Keratinocyte (primary cell): Measurements from ENCODE around the gene EPHA2. TPM values are rescaled to one million over a fixed set of nuclear protein-coding genes. Genes with fewer than 3 reads are reported as not detected.

Experiments
- DNase-seq: peaks from one replicate; pipeline ENCODE4 v3.0.0-alpha.2; 2011; ENCODE audit warnings: low read depth, missing footprints, low spot score
- FAIRE-seq: peaks from 2 replicates; lab custom pipeline; 2011; peaks lifted over from hg19 to GRCh38; lab: Jason Lieb, UNC
- H2AFZ ChIP-seq: 2 replicates; pipeline ENCODE4 v1.6.0; 2012; ENCODE audit warnings: low read length, control low read depth, inconsistent platforms; ENCODE audit not compliant: control insufficient read depth
- H3K27ac ChIP-seq: 2 replicates; pipeline ENCODE4 v1.5.1; 2011; ENCODE audit warnings: low read length; ENCODE audit not compliant: control insufficient read depth, insufficient read depth
- H3K27me3 ChIP-seq: 3 replicates; pipeline ENCODE4 v1.6.0; 2011; ENCODE audit warnings: low read length; ENCODE audit not compliant: control insufficient read depth, insufficient read depth; ENCODE audit errors: extremely low read depth
- H3K36me3 ChIP-seq, 2 experiments: 2 replicates in 1 of 2; 3 replicates in 1 of 2; pipeline ENCODE4 v1.5.1; 2011; ENCODE audit warnings: low read length in 2 of 2, mild to moderate bottlenecking in 1 of 2; ENCODE audit not compliant: control insufficient read depth in 2 of 2, insufficient read depth in 2 of 2; ENCODE audit errors: extremely low read depth in 1 of 2
- H3K4me1 ChIP-seq: 3 replicates; pipeline ENCODE4 v1.5.1; 2011; ENCODE audit warnings: low read length; ENCODE audit not compliant: control insufficient read depth, insufficient read depth; ENCODE audit errors: extremely low read depth
- H3K4me2 ChIP-seq: 3 replicates; pipeline ENCODE4 v1.6.0; 2011; ENCODE audit warnings: low read depth, low read length; ENCODE audit not compliant: control insufficient read depth, insufficient read depth; ENCODE audit errors: extremely low read depth
- H3K4me3 ChIP-seq, 3 experiments: fragments of 200-600 bp in 1 of 3; sonication (generic) in 1 of 3; 2 replicates in 2 of 3; 3 replicates in 1 of 3; pipeline ENCODE4 v1.5.1; 2011 to 2016; ENCODE audit warnings: low read length in 3 of 3, mild to moderate bottlenecking in 3 of 3, control low read depth in 2 of 3, inconsistent platforms in 1 of 3, low read depth in 1 of 3, mixed read lengths in 1 of 3, mixed run types in 1 of 3, moderate library complexity in 1 of 3; ENCODE audit not compliant: control insufficient read depth in 2 of 3, insufficient read depth in 2 of 3; ENCODE audit errors: extremely low read depth in 1 of 3
- H3K79me2 ChIP-seq: 2 replicates; pipeline ENCODE4 v1.6.0; 2012; ENCODE audit warnings: low read length; ENCODE audit not compliant: control insufficient read depth, insufficient read depth
- H3K9ac ChIP-seq: 3 replicates; pipeline ENCODE4 v1.6.0; 2011; ENCODE audit warnings: low read length; ENCODE audit not compliant: control insufficient read depth, insufficient read depth; ENCODE audit errors: extremely low read depth
- H3K9me1 ChIP-seq: 3 replicates; pipeline ENCODE4 v1.6.0; 2011; ENCODE audit warnings: low read length; ENCODE audit not compliant: control insufficient read depth, insufficient read depth; ENCODE audit errors: extremely low read depth
- H3K9me3 ChIP-seq: 2 replicates; pipeline ENCODE4 v1.5.1; 2012; ENCODE audit warnings: low read depth, low read length; ENCODE audit not compliant: control insufficient read depth
- H4K20me1 ChIP-seq: 3 replicates; pipeline ENCODE4 v1.6.0; 2011; ENCODE audit warnings: low read length; ENCODE audit not compliant: control insufficient read depth, insufficient read depth; ENCODE audit errors: extremely low read depth
- EZH2 ChIP-seq: IDR thresholded peaks from one replicate; pipeline ENCODE4 v1.6.1; 2012; ENCODE audit warnings: inconsistent platforms, mild to moderate bottlenecking, low read length, moderate library complexity
- dilution Hi-C: fragments of 300-500 bp; cut with MboI; formaldehyde crosslinking; loops from one replicate; pipeline ENCODE4 v1.7.0; 2020; ENCODE audit warnings: low sequenced_read_pairs; ENCODE audit not compliant: extremely low pct_ligation_motif_present
- polyA plus RNA-seq, 5 experiments: library from polyadenylated mRNA; depleted of rRNA in 3 of 5; stranded (reverse) in 3 of 5; stranded (forward) in 1 of 5; unstranded in 1 of 5; fragments of >200 nt; gene quantifications; 1 replicate in 1 of 5; 2 replicates in 3 of 5; 3 replicates in 1 of 5; pipeline versions ENCODE4 v1.2.1 to v1.2.3, GENCODE V29; 2011 to 2012; ENCODE audit warnings: missing spikeins in 2 of 5, low read depth in 1 of 5, low replicate concordance in 1 of 5
- TF ChIP-seq, protein P1 (sequence below), 3 experiments: IDR thresholded peaks in 1 of 3; conservative IDR thresholded peaks in 1 of 3; optimal IDR thresholded peaks in 1 of 3; 2 replicates in 2 of 3; 3 replicates in 1 of 3; pipeline versions ENCODE3 to v1.5.1; 2011; ENCODE audit warnings: low read length in 3 of 3, mild to moderate bottlenecking in 3 of 3, moderate library complexity in 2 of 3, control low read depth in 1 of 3, inconsistent platforms in 1 of 3; ENCODE audit not compliant: insufficient read depth in 2 of 3; ENCODE audit errors: extremely low read depth in 1 of 3

EPHA2 gene
- polyA plus RNA-seq, 1 donor (not counting 4 experiments of a cell fraction or from before 2014, with no cell fraction given), result 55.6 TPM

DNA sequence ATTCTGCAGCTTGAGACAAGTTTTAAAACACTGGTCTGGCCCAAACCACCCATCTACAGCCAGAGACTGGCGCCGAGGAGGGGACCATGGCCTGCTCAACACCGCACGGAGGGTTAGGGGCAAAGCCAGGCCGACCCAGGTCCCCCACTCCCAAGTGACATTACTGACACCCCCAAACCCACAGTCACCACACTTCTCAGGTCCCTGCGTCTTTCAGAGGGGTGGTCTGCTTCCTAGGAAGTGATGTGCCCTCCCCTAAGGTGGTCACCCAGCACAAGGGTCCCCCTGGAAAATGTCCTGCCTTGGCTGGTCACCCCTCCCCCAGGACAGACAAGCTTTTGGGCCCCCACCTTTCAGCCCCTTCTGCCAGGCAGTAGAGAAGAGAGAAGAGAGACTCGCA, 20.8 kb upstream of the EPHA2 start:
- H3K4me2 ChIP-seq, result peak overlapping the region; percentile 5
- no peaks in the 10 kb centered on the region for H3K9me3 ChIP-seq
- H2AFZ ChIP-seq, result no peak overlapping the region
- H3K4me3 ChIP-seq, result no peak overlapping the region
- dilution Hi-C loops, result no loop called here
- FAIRE-seq (no peak), DNase-seq (no peak)
- no peak for TF ChIP-seq EZH2
- TF ChIP-seq, protein P1, sequence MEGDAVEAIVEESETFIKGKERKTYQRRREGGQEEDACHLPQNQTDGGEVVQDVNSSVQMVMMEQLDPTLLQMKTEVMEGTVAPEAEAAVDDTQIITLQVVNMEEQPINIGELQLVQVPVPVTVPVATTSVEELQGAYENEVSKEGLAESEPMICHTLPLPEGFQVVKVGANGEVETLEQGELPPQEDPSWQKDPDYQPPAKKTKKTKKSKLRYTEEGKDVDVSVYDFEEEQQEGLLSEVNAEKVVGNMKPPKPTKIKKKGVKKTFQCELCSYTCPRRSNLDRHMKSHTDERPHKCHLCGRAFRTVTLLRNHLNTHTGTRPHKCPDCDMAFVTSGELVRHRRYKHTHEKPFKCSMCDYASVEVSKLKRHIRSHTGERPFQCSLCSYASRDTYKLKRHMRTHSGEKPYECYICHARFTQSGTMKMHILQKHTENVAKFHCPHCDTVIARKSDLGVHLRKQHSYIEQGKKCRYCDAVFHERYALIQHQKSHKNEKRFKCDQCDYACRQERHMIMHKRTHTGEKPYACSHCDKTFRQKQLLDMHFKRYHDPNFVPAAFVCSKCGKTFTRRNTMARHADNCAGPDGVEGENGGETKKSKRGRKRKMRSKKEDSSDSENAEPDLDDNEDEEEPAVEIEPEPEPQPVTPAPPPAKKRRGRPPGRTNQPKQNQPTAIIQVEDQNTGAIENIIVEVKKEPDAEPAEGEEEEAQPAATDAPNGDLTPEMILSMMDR (optimal IDR thresholded peaks at IDR 0.05 in 1 of 3, IDR thresholded peaks at IDR 0.05 in 1 of 3, conservative IDR thresholded peaks at IDR 0.05 in 1 of 3; ENCODE audit: extremely low read depth in 1 of 3, insufficient read depth in 2 of 3, low read length in 3 of 3), result no peak
- H3K27ac ChIP-seq, result peak overlapping the region; percentile 73
- no peaks in the 10 kb centered on the region for H3K79me2 ChIP-seq
- H3K9ac ChIP-seq, result peak overlapping the region; percentile 72
- no peaks in the 10 kb centered on the region for H4K20me1 ChIP-seq
- peaks cover 61% of the 10 kb centered on the region for H3K4me1 ChIP-seq
- H3K27me3 ChIP-seq, result no peaks in the 10 kb centered on the region
- no peaks in the 10 kb centered on the region for H3K36me3 ChIP-seq
- H3K9me1 ChIP-seq, result no peaks in the 10 kb centered on the region

DNA sequence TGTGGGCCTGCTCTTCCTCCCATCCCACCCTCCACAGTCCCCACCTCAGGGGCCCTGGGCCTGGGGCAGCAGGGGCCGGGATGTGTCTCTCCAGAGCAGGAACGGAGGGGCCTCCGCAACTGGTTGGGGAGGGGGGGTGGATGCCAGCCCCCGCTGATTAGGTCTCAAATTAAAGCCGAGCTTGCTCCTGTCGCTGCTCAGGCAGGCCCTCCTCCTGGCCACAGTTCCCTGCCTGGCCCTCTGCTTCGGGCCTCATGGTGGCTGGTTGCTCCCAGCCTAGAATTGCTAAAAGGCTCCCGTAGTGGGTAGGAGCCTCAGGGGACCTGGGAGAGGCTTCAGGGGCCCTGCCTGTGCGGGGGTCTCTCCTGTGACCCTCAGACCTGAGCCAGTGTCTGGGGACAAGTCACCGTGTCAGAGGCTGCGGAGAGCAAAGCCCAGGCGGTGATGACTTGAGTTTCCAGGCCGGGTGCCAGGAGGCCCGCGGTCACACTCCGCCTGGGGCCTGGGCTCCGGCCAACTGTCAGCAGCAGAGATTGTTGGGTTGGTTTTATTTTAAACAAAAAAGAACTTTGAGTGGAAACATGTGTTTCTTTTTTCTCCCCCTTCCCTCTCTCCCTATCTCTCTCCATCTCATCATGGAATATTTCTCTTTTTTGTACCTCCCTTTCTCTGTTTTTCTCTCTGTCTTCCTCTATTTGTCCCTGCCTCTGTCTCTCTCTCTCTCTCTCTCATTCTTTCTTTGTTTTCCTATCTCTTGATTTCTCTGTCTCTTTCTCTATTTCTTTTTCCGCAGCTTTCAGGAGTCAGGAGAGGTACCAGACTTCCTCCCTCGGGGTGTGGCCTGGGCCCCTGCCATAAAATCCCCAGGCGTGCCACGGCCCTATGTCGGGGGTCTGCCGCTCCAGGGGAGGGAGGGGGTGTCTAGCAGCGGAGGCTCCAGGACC, 20.0 kb upstream of the EPHA2 start:
- no peaks in the 10 kb centered on the region for H3K27me3 ChIP-seq
- FAIRE-seq, result peak; percentile 32
- H3K27ac ChIP-seq, result peak overlapping the region; percentile 73
- peak overlapping the region; percentile 72 for H3K9ac ChIP-seq
- H3K36me3 ChIP-seq, result no peaks in the 10 kb centered on the region
- DNase-seq, result no peak
- H2AFZ ChIP-seq, result no peak overlapping the region
- H3K4me1 ChIP-seq, result peaks cover 60% of the 10 kb centered on the region
- peak overlapping the region; percentile 58 for H3K4me2 ChIP-seq
- H3K4me3 ChIP-seq, result no peak overlapping the region
- dilution Hi-C loops, result no loop called here
- no peaks in the 10 kb centered on the region for H3K79me2 ChIP-seq
- TF ChIP-seq, protein P1 (optimal IDR thresholded peaks at IDR 0.05 in 1 of 3, IDR thresholded peaks at IDR 0.05 in 1 of 3, conservative IDR thresholded peaks at IDR 0.05 in 1 of 3; ENCODE audit: extremely low read depth in 1 of 3, insufficient read depth in 2 of 3, low read length in 3 of 3), result no peak
- TF ChIP-seq EZH2, result no peak
- H4K20me1 ChIP-seq, result no peaks in the 10 kb centered on the region
- no peaks in the 10 kb centered on the region for H3K9me3 ChIP-seq
- no peaks in the 10 kb centered on the region for H3K9me1 ChIP-seq
